OCI-LY1 (cell line): ENCODE measurements around the gene ZSCAN12.

Source experiments
- H2AFZ ChIP-seq: fragments of 200-600 bp; sonication (generic), shearing (Covaris generic); 2 replicates; pipeline ENCODE4 v1.6.0; 2014; ENCODE audit warnings: antibody characterized with exemption, mild to moderate bottlenecking, low read length
- H3F3A ChIP-seq: fragments of 200-600 bp; sonication (generic), shearing (Covaris generic); 2 replicates; pipeline ENCODE4 v1.6.0; 2014; ENCODE audit warnings: mild to moderate bottlenecking, antibody characterized with exemption, low read length, moderate library complexity; ENCODE audit not compliant: insufficient read depth
- H3K27ac ChIP-seq: fragments of 200-600 bp; sonication (generic); 2 replicates; pipeline ENCODE4 v1.5.1; 2014; ENCODE audit warnings: low read length, mixed run types, mild to moderate bottlenecking, low read depth; ENCODE audit not compliant: poor library complexity, severe bottlenecking
- H3K27me3 ChIP-seq: fragments of 200-600 bp; sonication (generic); 2 replicates; pipeline ENCODE4 v1.6.0; 2014; ENCODE audit warnings: antibody characterized with exemption, mild to moderate bottlenecking, low read length, moderate library complexity; ENCODE audit not compliant: insufficient read depth
- H3K36me3 ChIP-seq: fragments of 200-600 bp; sonication (generic); 2 replicates; pipeline ENCODE4 v1.6.1; 2014; ENCODE audit warnings: mild to moderate bottlenecking, antibody characterized with exemption, low read length, moderate library complexity, mixed read lengths; ENCODE audit not compliant: insufficient read depth
- H3K4me1 ChIP-seq: fragments of 200-600 bp; sonication (generic); 2 replicates; pipeline ENCODE4 v1.5.1; 2014; ENCODE audit warnings: mild to moderate bottlenecking, low read length, moderate library complexity; ENCODE audit not compliant: insufficient read depth, severe bottlenecking
- H3K4me2 ChIP-seq: fragments of 200-600 bp; sonication (generic), shearing (Covaris generic); 2 replicates; pipeline ENCODE4 v1.6.1; 2014; ENCODE audit warnings: low read length
- H3K4me3 ChIP-seq: fragments of 200-600 bp; sonication (generic); 2 replicates; pipeline ENCODE4 v1.5.1; 2014; ENCODE audit warnings: low read length, low read depth, mild to moderate bottlenecking, mixed read lengths; ENCODE audit not compliant: poor library complexity, severe bottlenecking
- H3K79me2 ChIP-seq: fragments of 200-600 bp; shearing (Covaris generic); 2 replicates; pipeline ENCODE4 v1.6.1; 2016; ENCODE audit warnings: mixed run types, low read length, mixed read lengths; ENCODE audit not compliant: insufficient read depth
- H3K9ac ChIP-seq: fragments of 200-600 bp; sonication (generic), shearing (Covaris generic); 2 replicates; pipeline ENCODE4 v1.6.1; 2014; ENCODE audit warnings: mild to moderate bottlenecking, low read length, mixed read lengths
- H3K9me2 ChIP-seq: fragments of 200-600 bp; sonication (generic), shearing (Covaris generic); 2 replicates; pipeline ENCODE4 v1.6.1; 2014; ENCODE audit warnings: low read depth, mild to moderate bottlenecking, low read length, mixed read lengths
- H3K9me3 ChIP-seq: fragments of 200-600 bp; shearing (Covaris generic); 2 replicates; pipeline ENCODE4 v1.6.1; 2014; ENCODE audit warnings: low read length, mixed read lengths
- H4K20me1 ChIP-seq: fragments of 200-600 bp; sonication (generic), shearing (Covaris generic); 2 replicates; pipeline ENCODE4 v1.6.0; 2016; ENCODE audit warnings: mild to moderate bottlenecking, low read length; ENCODE audit not compliant: insufficient read depth
- CTCF ChIP-seq: fragments of 200-600 bp; sonication (generic), shearing (Covaris generic); IDR thresholded peaks from 2 replicates; pipeline ENCODE4 v1.5.1; 2017; ENCODE audit warnings: mild to moderate bottlenecking, antibody characterized with exemption, low read length, moderate library complexity, mixed read lengths
- EZH2 ChIP-seq: fragments of 200-600 bp; sonication (generic), shearing (Covaris generic); IDR thresholded peaks from 2 replicates; pipeline ENCODE4 v1.8.0; 2017; ENCODE audit warnings: borderline replicate concordance, mixed run types, mild to moderate bottlenecking, antibody characterized with exemption, low read length, moderate library complexity, mixed read lengths

The ZSCAN12 gene

GRCh38 chr6:28336284-28337120 is 63.0 kb downstream of the ZSCAN12 start:
- Histone ChIP-seq H3K4me1 (peaks cover 40% of the 10 kb centered on the region), H3K27ac (peak overlapping the region; percentile 90), H3K27me3 (no peaks in the 10 kb centered on the region), H3K36me3 (no peaks in the 10 kb centered on the region; the same call in 1 of the 2 replicates), H3F3A (no peaks in the 10 kb centered on the region), H3K4me2 (peak overlapping the region; percentile 91), H2AFZ (no peak overlapping the region; the same call in none of the 2 replicates), H4K20me1 (no peaks in the 10 kb centered on the region), H3K9me3 (peaks cover 6% of the 10 kb centered on the region; the same call in 1 of the 2 replicates), H3K9me2 (no peaks in the 10 kb centered on the region), H3K4me3 (peak overlapping the region; percentile 76), H3K79me2 (no peaks in the 10 kb centered on the region), H3K9ac (peak overlapping the region; percentile 68)
- TF ChIP-seq CTCF (no peak), EZH2 (no peak)

- peaks cover 6% of the 10 kb centered on the region; the same call in 1 of the 2 replicates for H3K9me3 ChIP-seq
- H3K36me3 ChIP-seq = no peaks in the 10 kb centered on the region
- no peaks in the 10 kb centered on the region for H3F3A ChIP-seq
- no peaks in the 10 kb centered on the region for H3K27me3 ChIP-seq
- peak within 1 kb of the TSS; percentile 90 for H3K27ac ChIP-seq
- peak within 1 kb of the TSS; percentile 76 for H3K4me3 ChIP-seq
- peaks cover 40% of the 10 kb centered on the region for H3K4me1 ChIP-seq
- H4K20me1 ChIP-seq = no peaks in the 10 kb centered on the region
- TF ChIP-seq CTCF (no peak), EZH2 (no peak)
- peak within 1 kb of the TSS; percentile 77 for H2AFZ ChIP-seq
- H3K4me2 ChIP-seq = peak within 1 kb of the TSS; percentile 91
- no peaks in the 10 kb centered on the region for H3K9me2 ChIP-seq
- H3K79me2 ChIP-seq = no peaks in the 10 kb centered on the region
- peak within 1 kb of the TSS; percentile 68 for H3K9ac ChIP-seq
These were observed 63.8 kb downstream of the ZSCAN12 start, which contains the start of gene ZSCAN31 for GRCh38 chr6:28335564-28336283. Gene ZSCAN31, minus strand, starts transcription at chr6:28336148. Its CDS starts 6,465 bp downstream, at chr6:28329683.

GRCh38 chr6:28335040-28335563 is 64.4 kb downstream of the ZSCAN12 start:
- no peak for TF ChIP-seq CTCF
- TF ChIP-seq EZH2 = no peak
- peak overlapping the region; percentile 76 for H3K4me3 ChIP-seq
- no peak overlapping the region for H2AFZ ChIP-seq
- H4K20me1 ChIP-seq = no peaks in the 10 kb centered on the region
- H3K9me2 ChIP-seq = no peaks in the 10 kb centered on the region
- peak overlapping the region; percentile 91 for H3K4me2 ChIP-seq
- peak overlapping the region; percentile 90 for H3K27ac ChIP-seq
- H3K4me1 ChIP-seq = peaks cover 40% of the 10 kb centered on the region
- H3F3A ChIP-seq = no peaks in the 10 kb centered on the region
- no peaks in the 10 kb centered on the region for H3K79me2 ChIP-seq
- no peaks in the 10 kb centered on the region for H3K27me3 ChIP-seq
- no peak overlapping the region; the same call in 1 of the 2 replicates for H3K9ac ChIP-seq
- H3K36me3 ChIP-seq = no peaks in the 10 kb centered on the region
- peaks cover 6% of the 10 kb centered on the region; the same call in 1 of the 2 replicates for H3K9me3 ChIP-seq
